Measurements from ENCODE around the gene TMEM170A.
A peak's percentile ranks its signal among the peaks of the same experiment; 100 is the strongest.

The TMEM170A gene

DNA sequence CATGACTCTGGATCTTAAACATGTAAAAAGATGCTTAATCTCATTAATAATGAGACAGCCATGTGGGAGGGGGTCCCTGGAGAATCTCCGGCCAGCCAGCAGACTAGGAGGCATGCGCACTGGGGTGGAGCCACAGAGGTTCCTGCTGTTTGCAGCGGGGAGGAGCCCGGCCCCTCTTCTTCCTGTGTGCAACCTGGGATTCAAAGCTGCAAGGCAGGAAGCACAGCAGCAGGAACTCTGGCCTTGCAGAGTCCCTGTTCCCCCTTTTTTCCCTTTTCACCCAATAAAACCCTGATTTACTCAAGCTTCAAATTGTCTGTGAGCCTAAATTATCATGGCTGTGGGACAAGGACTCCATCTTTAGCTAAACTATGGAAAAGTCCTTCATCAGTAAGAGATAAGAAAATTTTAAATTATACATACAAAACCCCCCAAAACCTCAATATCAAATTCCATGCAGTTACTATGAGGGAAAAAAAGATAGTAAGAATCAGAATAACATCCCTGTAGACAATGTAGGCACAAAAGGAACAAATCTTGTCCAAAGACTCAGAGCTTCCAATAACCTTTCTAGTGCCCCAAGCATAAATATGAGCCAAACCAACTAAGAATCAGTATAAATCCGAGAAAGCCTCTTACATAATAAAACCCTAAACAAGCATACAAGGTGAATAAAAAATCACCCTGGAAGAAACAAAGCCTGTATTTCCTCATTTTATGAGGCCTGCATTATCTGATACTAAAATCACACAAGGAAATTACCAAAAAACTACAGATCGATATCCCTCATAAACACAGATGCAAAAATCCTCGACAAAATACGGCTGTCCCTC lies 43.3 kb downstream of the TMEM170A start:
- no peak overlapping the region for H3K27ac ChIP-seq
- TF ChIP-seq, protein P1, sequence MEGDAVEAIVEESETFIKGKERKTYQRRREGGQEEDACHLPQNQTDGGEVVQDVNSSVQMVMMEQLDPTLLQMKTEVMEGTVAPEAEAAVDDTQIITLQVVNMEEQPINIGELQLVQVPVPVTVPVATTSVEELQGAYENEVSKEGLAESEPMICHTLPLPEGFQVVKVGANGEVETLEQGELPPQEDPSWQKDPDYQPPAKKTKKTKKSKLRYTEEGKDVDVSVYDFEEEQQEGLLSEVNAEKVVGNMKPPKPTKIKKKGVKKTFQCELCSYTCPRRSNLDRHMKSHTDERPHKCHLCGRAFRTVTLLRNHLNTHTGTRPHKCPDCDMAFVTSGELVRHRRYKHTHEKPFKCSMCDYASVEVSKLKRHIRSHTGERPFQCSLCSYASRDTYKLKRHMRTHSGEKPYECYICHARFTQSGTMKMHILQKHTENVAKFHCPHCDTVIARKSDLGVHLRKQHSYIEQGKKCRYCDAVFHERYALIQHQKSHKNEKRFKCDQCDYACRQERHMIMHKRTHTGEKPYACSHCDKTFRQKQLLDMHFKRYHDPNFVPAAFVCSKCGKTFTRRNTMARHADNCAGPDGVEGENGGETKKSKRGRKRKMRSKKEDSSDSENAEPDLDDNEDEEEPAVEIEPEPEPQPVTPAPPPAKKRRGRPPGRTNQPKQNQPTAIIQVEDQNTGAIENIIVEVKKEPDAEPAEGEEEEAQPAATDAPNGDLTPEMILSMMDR (conservative IDR thresholded peaks at IDR 0.05) = no peak
- TF ChIP-seq ZFX (IDR thresholded peaks at IDR 0.05) = no peak

DNA sequence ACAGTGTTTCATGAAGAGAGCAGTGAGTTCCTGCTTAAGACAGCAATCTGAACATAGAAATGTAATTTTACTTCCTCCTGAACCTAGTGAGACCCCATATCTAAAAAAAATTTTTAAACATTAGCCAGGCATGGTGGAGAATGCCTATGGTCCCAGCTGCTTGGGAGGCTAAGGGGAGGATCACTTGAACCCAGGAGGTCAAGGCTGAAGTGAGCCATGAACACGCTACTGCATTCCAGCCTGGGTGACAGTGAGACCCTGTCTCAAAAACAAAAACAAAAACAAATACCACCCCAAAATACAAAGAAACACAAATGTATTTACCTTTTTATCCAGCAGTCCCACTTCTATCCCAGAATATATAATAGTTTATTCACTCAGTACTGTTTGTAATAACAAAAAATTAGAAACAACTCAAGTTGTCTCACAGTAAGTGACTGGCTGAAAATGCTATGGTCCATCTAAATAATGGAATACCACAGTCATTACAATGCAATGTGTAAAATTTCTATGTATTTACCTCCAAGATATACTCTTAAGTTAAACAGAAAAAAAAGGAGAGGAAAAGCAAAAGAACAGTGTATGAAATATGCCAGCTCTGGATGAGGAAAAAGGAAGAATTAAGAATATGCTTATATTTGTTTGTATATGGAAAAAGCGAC lies 47.5 kb downstream of the TMEM170A start:
- H3K27ac ChIP-seq = no peak overlapping the region
- TF ChIP-seq ZFX (IDR thresholded peaks at IDR 0.05) = no peak
- TF ChIP-seq, protein P1 (conservative IDR thresholded peaks at IDR 0.05) = no peak

DNA sequence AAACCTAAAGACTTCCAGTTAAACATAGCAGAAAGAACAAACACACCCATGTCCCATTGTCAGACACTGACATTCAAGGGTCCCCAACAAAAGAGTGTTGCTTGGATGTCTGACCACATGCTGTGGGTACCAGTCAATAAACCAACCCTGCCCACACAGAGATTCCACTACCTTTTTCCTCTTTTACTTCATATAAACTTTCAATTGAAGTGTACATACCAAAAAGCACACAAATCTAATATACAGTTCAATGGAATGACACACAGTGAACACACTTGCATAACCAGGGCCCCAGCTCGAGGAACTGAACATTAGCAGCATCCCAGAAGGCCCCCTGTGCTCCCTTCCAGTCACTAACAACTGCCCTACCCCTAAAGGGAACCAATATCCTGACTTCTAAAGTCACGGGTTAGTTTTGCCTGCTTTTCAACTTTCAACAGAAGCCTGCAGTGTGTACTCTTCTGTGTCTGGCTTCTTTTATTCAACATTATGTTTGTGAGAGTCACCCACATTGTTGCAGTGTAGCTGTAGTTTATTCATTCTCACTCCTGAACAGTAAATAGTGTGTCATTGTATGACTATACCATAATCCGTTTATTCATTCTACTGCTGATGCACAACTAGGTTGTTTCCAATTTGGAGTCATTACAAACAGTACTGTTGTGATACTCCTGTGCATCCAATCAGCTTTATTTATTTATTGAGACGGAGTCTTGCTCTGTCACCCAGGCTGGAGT lies 49.2 kb downstream of the TMEM170A start:
- no peak overlapping the region for H3K27ac ChIP-seq
- TF ChIP-seq, protein P1 (conservative IDR thresholded peaks at IDR 0.05) = no peak
- TF ChIP-seq ZFX (IDR thresholded peaks at IDR 0.05) = no peak

DNA sequence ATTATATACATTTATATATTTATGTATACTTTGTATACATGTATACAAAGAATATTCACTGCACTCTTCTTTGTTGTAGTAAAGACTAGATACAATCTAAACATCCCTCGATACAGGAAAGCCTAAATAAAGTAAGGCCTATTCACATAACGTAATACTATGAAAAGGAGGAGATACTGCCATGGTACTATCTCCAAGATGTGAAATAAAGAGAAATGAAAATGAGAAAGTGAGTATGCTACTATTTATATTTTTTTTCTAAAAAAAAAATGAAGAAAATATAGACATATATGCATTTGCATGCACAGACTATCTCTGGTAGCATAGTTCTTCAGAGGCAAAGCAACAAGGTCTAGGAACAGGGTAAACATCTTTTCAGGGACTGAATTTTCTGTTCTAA lies 50.5 kb downstream of the TMEM170A start:
- TF ChIP-seq ZFX (IDR thresholded peaks at IDR 0.05) = no peak
- TF ChIP-seq, protein P1 (conservative IDR thresholded peaks at IDR 0.05) = no peak
- no peak overlapping the region for H3K27ac ChIP-seq

DNA sequence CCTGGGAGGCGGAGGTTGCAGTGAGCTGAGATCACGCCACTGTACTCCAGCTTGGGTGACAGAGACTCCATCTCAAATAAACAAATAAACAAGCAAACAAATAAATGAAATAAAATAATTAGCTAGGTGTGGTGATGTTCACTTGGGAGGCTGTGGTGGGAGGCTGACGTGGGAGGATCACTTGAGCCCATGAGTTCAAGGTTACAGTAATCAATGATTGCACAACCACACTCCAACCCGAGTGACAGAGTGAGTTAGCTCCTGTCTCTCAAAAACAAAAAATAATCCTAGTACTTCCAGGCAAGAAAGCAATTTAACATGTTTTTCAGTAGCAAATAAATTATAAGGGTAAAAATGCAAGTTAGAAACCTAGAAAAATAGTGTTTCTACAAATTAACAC lies 57.5 kb downstream of the TMEM170A start:
- H3K27ac ChIP-seq = no peak overlapping the region
- TF ChIP-seq, protein P1 (conservative IDR thresholded peaks at IDR 0.05) = no peak
- TF ChIP-seq ZFX (IDR thresholded peaks at IDR 0.05) = no peak

DNA sequence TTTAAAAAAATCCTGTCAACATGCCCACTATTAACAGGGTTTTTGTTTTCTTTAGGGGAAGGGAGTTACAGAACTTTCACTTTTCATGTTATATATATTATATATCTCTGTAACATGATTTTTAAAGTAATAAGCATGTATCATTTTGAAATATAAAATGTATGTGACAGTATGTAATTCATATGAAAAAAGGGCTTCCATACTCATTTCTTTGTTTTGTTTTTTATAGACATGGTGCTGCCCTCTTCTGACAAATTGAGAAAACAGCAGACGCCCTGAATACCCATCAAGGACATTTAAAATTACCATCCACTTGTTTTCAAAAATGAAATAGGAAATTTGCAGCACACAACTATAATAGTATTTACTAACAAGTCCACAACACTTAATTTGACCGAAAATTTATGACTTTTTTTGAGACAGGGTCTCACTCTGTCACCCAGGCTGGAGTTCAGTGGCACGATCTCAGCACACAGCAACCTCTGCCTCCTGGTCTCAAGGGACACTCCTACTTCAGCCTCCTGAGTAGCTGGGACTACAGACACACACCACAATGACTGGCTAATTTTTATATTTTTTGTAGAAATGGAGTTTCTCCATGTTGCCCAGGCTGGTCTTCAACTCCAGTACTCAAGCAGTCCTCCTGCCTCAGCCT lies 61.5 kb downstream of the TMEM170A start:
- TF ChIP-seq ZFX (IDR thresholded peaks at IDR 0.05) = no peak
- TF ChIP-seq, protein P1 (conservative IDR thresholded peaks at IDR 0.05) = peak; percentile 81
- no peak overlapping the region for H3K27ac ChIP-seq

Data from C4-2B (cell line).